Measurements from ENCODE around the gene BCKDHB.

- TF ChIP-seq NR1H2 (CRISPR knock-in tag; IDR thresholded peaks at IDR 0.05): no peak
- TF ChIP-seq ZNF317 (CRISPR knock-in tag; IDR thresholded peaks at IDR 0.05; ENCODE audit: borderline replicate concordance, low read depth): no peak
These were observed 476 bp upstream of the BCKDHB start for GRCh38 chr6:80105972-80106417.

Data from WTC11 (cell line).